Prostate gland (tissue), 2 donors: Measurements from ENCODE around the gene MYLK4.
A peak's percentile ranks its signal among the peaks of the same experiment; 100 is the strongest.

ENCODE experiments used
- POLR2A ChIP-seq: fragments of 450-650 bp; IDR thresholded peaks from one replicate; pipeline ENCODE4 v1.6.1; 2016; ENCODE audit warnings: antibody characterized with exemption, mild to moderate bottlenecking
- POLR2AphosphoS5 ChIP-seq: sonication (generic); formaldehyde crosslinking; IDR thresholded peaks from one replicate; pipeline ENCODE4 v1.6.1; 2017; ENCODE audit warnings: antibody characterized with exemption
- TF ChIP-seq, protein P1 (sequence below), 4 experiments: fragments of 200-600 bp in 2 of 4; fragments of 450-650 bp in 2 of 4; sonication (generic) in 2 of 4; IDR thresholded peaks; 1 replicate in 3 of 4; 2 replicates in 1 of 4; pipeline ENCODE4 v1.5.1; 2016 to 2019; ENCODE audit warnings: antibody characterized with exemption in 4 of 4, mild to moderate bottlenecking in 2 of 4, moderate library complexity in 2 of 4

DNA sequence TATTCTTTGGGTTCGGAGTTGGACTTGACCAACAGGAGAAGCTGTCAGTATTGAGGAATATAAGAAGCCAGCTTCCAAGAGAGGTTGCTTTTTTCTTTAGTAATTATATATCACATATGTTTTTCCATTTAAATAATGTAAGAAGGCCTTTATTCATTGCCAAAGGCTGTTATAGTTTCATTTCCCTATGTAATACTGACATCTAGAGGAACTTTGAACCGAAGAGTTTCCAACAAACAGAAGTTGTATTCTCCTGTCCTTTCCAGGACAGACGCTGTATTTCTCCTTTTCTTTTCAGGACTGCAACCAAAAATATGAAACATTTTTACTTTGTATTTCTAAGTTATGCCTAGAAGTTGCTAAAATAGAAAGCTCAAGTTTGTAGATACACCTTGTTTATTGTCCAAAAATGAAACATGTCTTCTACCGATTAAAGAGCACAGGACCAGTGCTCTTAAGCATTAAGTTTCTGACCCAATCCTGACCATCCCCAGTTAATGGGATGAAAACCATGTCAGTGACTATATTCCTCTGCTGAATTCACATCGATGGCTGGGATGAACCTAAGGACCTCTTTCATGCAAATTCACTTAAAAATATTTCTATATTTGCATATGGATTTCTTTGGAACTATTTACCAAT is 55.1 kb downstream of the MYLK4 start:
- TF ChIP-seq, protein P1, sequence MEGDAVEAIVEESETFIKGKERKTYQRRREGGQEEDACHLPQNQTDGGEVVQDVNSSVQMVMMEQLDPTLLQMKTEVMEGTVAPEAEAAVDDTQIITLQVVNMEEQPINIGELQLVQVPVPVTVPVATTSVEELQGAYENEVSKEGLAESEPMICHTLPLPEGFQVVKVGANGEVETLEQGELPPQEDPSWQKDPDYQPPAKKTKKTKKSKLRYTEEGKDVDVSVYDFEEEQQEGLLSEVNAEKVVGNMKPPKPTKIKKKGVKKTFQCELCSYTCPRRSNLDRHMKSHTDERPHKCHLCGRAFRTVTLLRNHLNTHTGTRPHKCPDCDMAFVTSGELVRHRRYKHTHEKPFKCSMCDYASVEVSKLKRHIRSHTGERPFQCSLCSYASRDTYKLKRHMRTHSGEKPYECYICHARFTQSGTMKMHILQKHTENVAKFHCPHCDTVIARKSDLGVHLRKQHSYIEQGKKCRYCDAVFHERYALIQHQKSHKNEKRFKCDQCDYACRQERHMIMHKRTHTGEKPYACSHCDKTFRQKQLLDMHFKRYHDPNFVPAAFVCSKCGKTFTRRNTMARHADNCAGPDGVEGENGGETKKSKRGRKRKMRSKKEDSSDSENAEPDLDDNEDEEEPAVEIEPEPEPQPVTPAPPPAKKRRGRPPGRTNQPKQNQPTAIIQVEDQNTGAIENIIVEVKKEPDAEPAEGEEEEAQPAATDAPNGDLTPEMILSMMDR (IDR thresholded peaks at IDR 0.05) = peak in 2 of 4 experiments; percentile 12 to 45
- TF ChIP-seq POLR2AphosphoS5 (no peak), POLR2A (no peak)
